Measurements from ENCODE around the gene SCYL2. TPM values are rescaled to one million over a fixed set of nuclear protein-coding genes. Genes with fewer than 3 reads are reported as not detected.

The SCYL2 gene
- total and polyA plus RNA-seq, 2 of the 13 experiments (the other 11 are each of a cell fraction or from before 2014, with no cell fraction given) = 11.4 to 28.8 TPM

DNA sequence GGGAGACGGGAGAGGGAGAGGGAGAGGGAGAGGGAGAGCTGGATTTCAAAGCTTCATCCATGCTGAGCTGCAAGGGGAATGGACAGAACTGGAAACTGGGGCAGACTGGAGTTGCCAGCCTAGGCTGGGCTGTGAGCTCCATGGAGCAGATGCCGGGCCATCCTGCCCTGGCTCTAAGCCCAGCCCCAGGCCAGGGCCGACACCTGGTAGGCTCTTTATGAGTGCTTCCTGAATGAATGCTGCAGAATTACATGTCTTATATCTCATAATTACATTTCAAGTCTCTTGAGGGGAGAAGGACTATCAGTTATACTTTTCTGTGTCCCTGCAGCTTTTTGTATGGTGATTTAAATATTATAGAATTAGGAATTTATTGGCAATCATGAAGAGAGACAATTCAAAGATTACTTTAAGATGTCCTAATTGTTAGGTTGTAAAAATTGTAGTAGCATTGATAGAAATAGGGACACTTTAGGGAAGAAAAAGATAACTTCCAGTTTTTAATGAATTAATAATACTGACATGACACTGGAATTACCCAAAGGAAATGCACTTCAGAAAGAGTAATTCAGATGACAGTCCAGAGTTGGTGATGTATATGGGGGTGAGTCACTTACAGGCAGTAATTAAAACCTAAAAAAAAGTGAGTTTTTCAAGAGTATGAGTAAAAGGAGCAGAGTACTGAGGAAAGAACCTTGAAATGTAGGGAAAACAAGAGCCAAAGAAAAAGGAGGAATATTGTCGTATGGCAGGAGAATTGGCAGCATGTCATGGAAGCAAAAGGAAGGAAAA lies 29.0 kb downstream of the SCYL2 start (continued):
- TF ChIP-seq ZBTB34 (CRISPR knock-in tag; IDR thresholded peaks at IDR 0.05) (no peak), PTBP1 (IDR thresholded peaks at IDR 0.05; ENCODE audit: low read depth, low read length, poor library complexity, severe bottlenecking) (no peak), MZF1 (CRISPR knock-in tag; IDR thresholded peaks at IDR 0.05; ENCODE audit: borderline replicate concordance) (no peak), RXRA (CRISPR knock-in tag; IDR thresholded peaks at IDR 0.05) (no peak), MXD1 (CRISPR knock-in tag; IDR thresholded peaks at IDR 0.05) (no peak), DMTF1 (CRISPR knock-in tag; IDR thresholded peaks at IDR 0.05) (no peak), SATB2 (CRISPR knock-in tag; IDR thresholded peaks at IDR 0.05) (no peak), ZNF331 (CRISPR knock-in tag; IDR thresholded peaks at IDR 0.05) (no peak), TBX3 (IDR thresholded peaks at IDR 0.05; ENCODE audit: borderline replicate concordance) (no peak), ZNF747 (CRISPR knock-in tag; IDR thresholded peaks at IDR 0.05; ENCODE audit: borderline replicate concordance) (no peak), THAP11 (CRISPR knock-in tag; IDR thresholded peaks at IDR 0.05) (no peak), EZH2 (conservative IDR thresholded peaks at IDR 0.05; ENCODE audit: low read depth, low read length) (no peak)
- TF ChIP-seq, protein P1, sequence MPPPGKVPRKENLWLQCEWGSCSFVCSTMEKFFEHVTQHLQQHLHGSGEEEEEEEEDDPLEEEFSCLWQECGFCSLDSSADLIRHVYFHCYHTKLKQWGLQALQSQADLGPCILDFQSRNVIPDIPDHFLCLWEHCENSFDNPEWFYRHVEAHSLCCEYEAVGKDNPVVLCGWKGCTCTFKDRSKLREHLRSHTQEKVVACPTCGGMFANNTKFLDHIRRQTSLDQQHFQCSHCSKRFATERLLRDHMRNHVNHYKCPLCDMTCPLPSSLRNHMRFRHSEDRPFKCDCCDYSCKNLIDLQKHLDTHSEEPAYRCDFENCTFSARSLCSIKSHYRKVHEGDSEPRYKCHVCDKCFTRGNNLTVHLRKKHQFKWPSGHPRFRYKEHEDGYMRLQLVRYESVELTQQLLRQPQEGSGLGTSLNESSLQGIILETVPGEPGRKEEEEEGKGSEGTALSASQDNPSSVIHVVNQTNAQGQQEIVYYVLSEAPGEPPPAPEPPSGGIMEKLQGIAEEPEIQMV (CRISPR knock-in tag; IDR thresholded peaks at IDR 0.05; ENCODE audit: low read depth) = no peak

Data from HepG2 (cell line).